Neural crest cell (in vitro differentiated cells): ENCODE data around the gene DIAPH2. TPM values are rescaled to one million over a fixed set of nuclear protein-coding genes. Genes with fewer than 3 reads are reported as not detected.
"Not testable (repeated sequence)": the region's sequence is repeated elsewhere in the genome, so short reads cannot be mapped to it uniquely, and the experiment has no call there.

Experiments used
- DNase-seq: peaks from one replicate; pipeline ENCODE4 v3.0.0; 2021; ENCODE audit warnings: low read depth, mixed read lengths, low spot score
- H3K27ac Mint-ChIP-seq: one replicate; pipeline ENCODE4 v1.8.0; 2021; ENCODE audit warnings: mild to moderate bottlenecking, mixed read lengths; ENCODE audit not compliant: unreplicated experiment
- H3K27me3 Mint-ChIP-seq: 2 replicates; pipeline ENCODE4 v1.8.0; 2021; ENCODE audit warnings: low read depth, mild to moderate bottlenecking, mixed read lengths
- H3K36me3 Mint-ChIP-seq: 2 replicates; pipeline ENCODE4 v1.8.0; 2021; ENCODE audit warnings: low read depth, mild to moderate bottlenecking, mixed read lengths
- H3K4me1 Mint-ChIP-seq: 2 replicates; pipeline ENCODE4 v1.8.0; 2021; ENCODE audit warnings: mixed read lengths
- H3K4me3 Mint-ChIP-seq: one replicate; pipeline ENCODE4 v1.8.0; 2021; ENCODE audit warnings: mild to moderate bottlenecking, mixed read lengths
- H3K9me3 Mint-ChIP-seq: 2 replicates; pipeline ENCODE4 v1.8.0; 2021; ENCODE audit warnings: mixed read lengths
- CTCF ChIP-seq: fragments of 200-600 bp; sonication (generic); conservative IDR thresholded peaks from 2 replicates; pipeline ENCODE4 v1.5.0; 2021; ENCODE audit warnings: antibody characterized with exemption, mild to moderate bottlenecking
- total RNA-seq: library from RNA; stranded (reverse); gene quantifications from 2 replicates; pipeline ENCODE4 v1.2.1, GENCODE V29; 2021

The DIAPH2 gene
- total RNA-seq, 1 donor from 2014 or later = 8.4 TPM

DNA sequence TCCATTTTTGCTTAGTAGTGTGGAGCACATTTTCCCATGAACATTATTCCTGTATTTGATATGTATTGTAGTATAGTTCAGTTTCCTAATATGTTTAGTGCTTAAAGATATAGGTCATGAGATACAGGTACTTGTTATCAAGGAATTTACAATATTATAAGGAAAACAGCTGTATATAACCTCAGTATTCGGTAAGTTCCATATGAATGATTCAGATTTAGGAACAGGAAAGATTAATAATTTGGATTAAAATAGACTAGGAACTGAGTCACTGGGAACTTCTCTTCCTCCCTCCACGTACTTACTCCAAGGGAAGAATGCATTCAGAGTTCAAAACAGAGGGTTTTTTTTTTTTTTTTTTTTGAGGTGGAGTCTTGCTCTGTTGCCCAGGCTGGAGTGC is 20.0 kb downstream of the DIAPH2 start:
- no peaks in the 10 kb centered on the region for H3K36me3 Mint-ChIP-seq
- H3K4me3 Mint-ChIP-seq = no peak overlapping the region
- H3K27me3 Mint-ChIP-seq = no peaks in the 10 kb centered on the region
- no peak for DNase-seq
- peaks cover 10% of the 10 kb centered on the region for H3K4me1 Mint-ChIP-seq
- peaks cover 6% of the 10 kb centered on the region for H3K9me3 Mint-ChIP-seq
- no peak for TF ChIP-seq CTCF
- H3K27ac Mint-ChIP-seq = no peak overlapping the region

DNA sequence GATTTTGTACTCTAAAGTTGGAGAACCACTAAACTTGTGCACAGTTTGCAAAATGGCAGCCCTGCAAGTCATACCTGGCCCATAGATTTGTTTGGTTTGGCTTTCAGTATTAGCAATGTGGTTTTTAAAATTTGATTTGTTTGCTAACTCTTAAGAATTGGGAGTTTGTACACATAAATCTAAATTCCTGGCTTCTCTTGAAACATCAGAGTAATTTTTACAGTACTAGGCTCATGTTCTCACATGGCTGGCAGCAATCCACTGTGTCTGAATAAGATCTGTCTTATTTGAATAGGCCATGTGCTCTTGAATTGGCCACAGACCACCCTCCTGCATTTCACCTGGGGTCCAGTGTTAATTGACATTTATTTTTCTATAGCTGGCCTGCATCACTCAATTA is 21.3 kb downstream of the DIAPH2 start:
- Mint-ChIP-seq H3K36me3 (no peaks in the 10 kb centered on the region), H3K9me3 (peaks cover 6% of the 10 kb centered on the region), H3K27me3 (no peaks in the 10 kb centered on the region), H3K4me3 (no peak overlapping the region), H3K4me1 (peaks cover 10% of the 10 kb centered on the region), H3K27ac (no peak overlapping the region)
- no peak for DNase-seq
- TF ChIP-seq CTCF = no peak

DNA sequence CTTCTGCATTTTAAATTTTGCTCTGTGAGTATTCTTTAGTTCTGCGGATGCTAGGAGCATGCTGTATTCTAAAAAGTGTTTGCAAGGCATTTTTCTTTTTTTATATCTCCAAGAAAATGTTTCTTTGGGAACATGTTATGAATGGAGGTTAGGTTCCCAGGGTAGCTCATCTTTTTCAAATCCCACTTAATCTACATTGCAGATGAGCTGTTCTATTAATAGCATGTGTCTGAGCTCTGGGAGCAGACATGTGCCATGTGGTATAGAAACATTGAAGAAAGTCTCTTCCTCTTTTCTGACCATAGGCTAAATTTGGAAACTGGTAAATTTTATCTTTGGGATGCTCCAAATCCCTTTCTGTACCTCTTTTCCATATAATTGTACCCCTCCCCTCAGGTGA is 23.2 kb downstream of the DIAPH2 start:
- Mint-ChIP-seq H3K9me3 (peaks cover 6% of the 10 kb centered on the region), H3K27ac (no peak overlapping the region), H3K4me3 (no peak overlapping the region), H3K27me3 (no peaks in the 10 kb centered on the region), H3K36me3 (no peaks in the 10 kb centered on the region), H3K4me1 (peaks cover 10% of the 10 kb centered on the region)
- no peak for DNase-seq
- no peak for TF ChIP-seq CTCF

- Mint-ChIP-seq H3K4me3 (no peak overlapping the region), H3K27ac (no peak overlapping the region), H3K4me1 (peaks cover 10% of the 10 kb centered on the region), H3K36me3 (no peaks in the 10 kb centered on the region), H3K9me3 (peaks cover 4% of the 10 kb centered on the region), H3K27me3 (no peaks in the 10 kb centered on the region)
- no peak for DNase-seq
- TF ChIP-seq CTCF = no peak
Observed at GRCh38 chrX:96710031-96710430, 25.4 kb downstream of the DIAPH2 start.

- no peaks in the 10 kb centered on the region for H3K27me3 Mint-ChIP-seq
- H3K9me3 Mint-ChIP-seq = peaks cover 2% of the 10 kb centered on the region
- no peak overlapping the region for H3K27ac Mint-ChIP-seq
- peaks cover 4% of the 10 kb centered on the region for H3K4me1 Mint-ChIP-seq
- DNase-seq = no peak
- no peaks in the 10 kb centered on the region for H3K36me3 Mint-ChIP-seq
- no peak overlapping the region for H3K4me3 Mint-ChIP-seq
- no peak for TF ChIP-seq CTCF
Observed at GRCh38 chrX:96713303-96713702, 28.7 kb downstream of the DIAPH2 start.

DNA sequence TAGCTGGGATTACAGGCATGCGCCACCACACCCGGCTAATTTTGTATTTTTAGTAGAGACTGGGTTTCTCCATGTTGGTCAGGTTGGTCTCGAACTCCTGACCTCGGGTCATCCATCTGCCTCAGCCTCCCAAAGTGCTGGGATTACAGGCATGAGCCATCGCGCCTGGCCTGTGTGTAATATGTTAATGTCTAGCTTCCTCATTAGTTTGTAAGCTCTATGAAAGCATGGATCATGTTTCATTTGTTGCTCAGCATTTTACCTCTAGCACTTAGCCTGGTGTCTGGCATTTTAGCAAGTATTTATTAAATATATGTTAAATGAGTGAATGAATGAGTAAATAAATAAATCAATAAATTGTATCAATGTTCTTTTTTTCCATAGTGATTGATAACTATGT is 29.8 kb downstream of the DIAPH2 start:
- H3K27me3 Mint-ChIP-seq = not testable (repeated sequence)

More for the DNA sequence above, 29.8 kb downstream of the DIAPH2 start:
- not testable (repeated sequence) for H3K9me3 Mint-ChIP-seq, H3K36me3 Mint-ChIP-seq, H3K4me3 Mint-ChIP-seq, H3K4me1 Mint-ChIP-seq, DNase-seq, H3K27ac Mint-ChIP-seq
